T-helper 22 cell (primary cell): ENCODE measurements around the gene HSD17B8.

ENCODE experiments used
- DNase-seq: peaks from one replicate; pipeline ENCODE4 v3.0.0-alpha.2; 2020; ENCODE audit warnings: low read depth

HSD17B8 gene

GRCh38 chr6:33204415-33205190, at the start of gene HSD17B8:
Gene HSD17B8, plus strand, starts transcription at chr6:33204655. Its CDS starts 14 bp downstream, at chr6:33204669.
- DNase-seq, result peak; percentile 88

GRCh38 chr6:33156561-33156960, 47.9 kb upstream of the HSD17B8 start:
- no peak for DNase-seq

GRCh38 chr6:33156964-33157363, 47.5 kb upstream of the HSD17B8 start:
- DNase-seq, result no peak

- DNase-seq, result no peak
Observed at GRCh38 chr6:33160096-33160495, 44.4 kb upstream of the HSD17B8 start.

- DNase-seq, result no peak
Observed at GRCh38 chr6:33160728-33161344, 43.6 kb upstream of the HSD17B8 start.

- DNase-seq, result peak; percentile 56
Observed at GRCh38 chr6:33161354-33162331, 42.8 kb upstream of the HSD17B8 start.

- no peak for DNase-seq
Observed at GRCh38 chr6:33163540-33163939, 40.9 kb upstream of the HSD17B8 start.

- DNase-seq, result no peak
Observed at GRCh38 chr6:33164176-33164575, 40.3 kb upstream of the HSD17B8 start.

GRCh38 chr6:33164665-33165373, 39.6 kb upstream of the HSD17B8 start:
- no peak for DNase-seq

- no peak for DNase-seq
Observed at GRCh38 chr6:33165581-33166258, 38.7 kb upstream of the HSD17B8 start.

GRCh38 chr6:33166363-33166762, 38.1 kb upstream of the HSD17B8 start:
- DNase-seq, result no peak

- DNase-seq, result no peak
Observed at GRCh38 chr6:33166811-33167210, 37.6 kb upstream of the HSD17B8 start.

GRCh38 chr6:33167374-33168283, 36.8 kb upstream of the HSD17B8 start:
- no peak for DNase-seq

GRCh38 chr6:33168284-33168601, 36.2 kb upstream of the HSD17B8 start:
- no peak for DNase-seq

GRCh38 chr6:33168639-33169038, 35.8 kb upstream of the HSD17B8 start:
- DNase-seq, result no peak

GRCh38 chr6:33169291-33170175, 34.9 kb upstream of the HSD17B8 start:
- no peak for DNase-seq

- DNase-seq, result no peak
Observed at GRCh38 chr6:33170176-33171015, 34.1 kb upstream of the HSD17B8 start.
